HG03575 (cell line): Measurements from ENCODE around the gene ZNF485.
"Not testable (repeated sequence)": the region's sequence is repeated elsewhere in the genome, so short reads cannot be mapped to it uniquely, and the experiment has no call there.

Experiments used
- ATAC-seq: cut with Tn5 transposase; IDR thresholded peaks from one replicate; pipeline ENCODE4 v1.9.1; 2021; ENCODE audit not compliant: unreplicated experiment, insufficient number of reproducible peaks, low FRiP score; ENCODE audit errors: extremely low read depth

The ZNF485 gene

DNA sequence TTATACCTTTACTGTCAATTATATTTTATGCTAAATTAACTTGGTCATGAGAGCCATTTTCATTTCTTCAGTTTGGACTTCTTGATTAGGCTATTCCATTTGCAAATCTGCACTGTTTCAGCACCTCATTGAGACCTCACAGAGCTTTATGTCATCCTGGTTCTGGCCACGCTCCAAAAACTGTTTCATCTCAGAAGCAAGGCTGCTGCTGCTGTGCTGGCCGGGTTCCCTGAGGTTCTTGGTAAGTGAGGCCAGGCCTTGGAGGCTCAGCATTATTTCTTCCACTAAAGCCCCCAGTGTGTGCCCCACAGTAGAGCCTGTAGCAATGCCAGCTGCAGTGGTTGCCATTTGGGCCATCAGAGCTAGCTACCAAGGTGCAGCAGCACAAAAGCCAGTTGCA lies 7.8 kb upstream of the ZNF485 start:
- ATAC-seq: no peak

GRCh38 chr10:43599333-43599732 lies 6.9 kb upstream of the ZNF485 start:
- no peak for ATAC-seq

- ATAC-seq: not testable (repeated sequence)
Measured at GRCh38 chr10:43601576-43601975, 4.7 kb upstream of the ZNF485 start.

DNA sequence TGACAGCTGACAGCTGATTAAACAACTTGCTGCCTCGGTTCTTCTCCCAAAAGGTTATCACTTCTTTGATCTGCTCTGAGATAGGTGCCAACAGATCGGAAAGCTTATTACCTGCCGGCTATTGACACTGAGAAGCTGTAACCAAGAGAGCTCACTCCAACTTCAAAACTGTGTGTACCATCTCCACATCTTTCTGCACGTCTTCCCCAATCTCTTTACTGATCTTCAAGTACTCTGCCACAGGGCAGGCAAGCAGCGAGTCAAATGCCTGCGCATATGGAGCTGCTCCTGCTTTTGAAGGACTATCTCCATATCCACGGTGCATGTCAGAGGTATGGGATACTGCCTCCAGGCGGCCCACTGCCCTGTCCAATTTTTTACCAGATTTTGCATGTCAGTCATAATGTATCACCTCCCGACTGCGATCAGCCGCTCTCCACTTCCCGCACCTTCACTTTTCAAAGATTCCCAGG lies 352 bp upstream of the ZNF485 start:
- no peak for ATAC-seq

DNA sequence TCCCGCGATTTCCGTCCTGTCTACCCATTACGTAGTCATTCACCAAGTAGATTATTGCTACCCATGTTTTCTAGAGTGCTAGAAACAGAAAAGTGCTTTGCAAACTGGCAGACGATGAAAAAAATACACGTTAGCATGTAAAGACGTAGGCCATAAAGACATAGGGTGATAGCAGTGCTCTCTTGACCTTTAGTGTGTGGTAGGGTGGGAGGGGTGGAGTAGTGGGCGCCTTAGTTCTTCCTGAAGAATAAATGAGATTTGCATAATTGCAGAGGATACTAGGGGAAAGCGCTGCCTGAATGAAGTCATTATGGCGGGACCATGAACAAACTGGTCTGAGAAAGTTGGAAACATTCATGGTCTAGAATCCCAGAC lies 948 bp downstream of the ZNF485 start:
- ATAC-seq: no peak

DNA sequence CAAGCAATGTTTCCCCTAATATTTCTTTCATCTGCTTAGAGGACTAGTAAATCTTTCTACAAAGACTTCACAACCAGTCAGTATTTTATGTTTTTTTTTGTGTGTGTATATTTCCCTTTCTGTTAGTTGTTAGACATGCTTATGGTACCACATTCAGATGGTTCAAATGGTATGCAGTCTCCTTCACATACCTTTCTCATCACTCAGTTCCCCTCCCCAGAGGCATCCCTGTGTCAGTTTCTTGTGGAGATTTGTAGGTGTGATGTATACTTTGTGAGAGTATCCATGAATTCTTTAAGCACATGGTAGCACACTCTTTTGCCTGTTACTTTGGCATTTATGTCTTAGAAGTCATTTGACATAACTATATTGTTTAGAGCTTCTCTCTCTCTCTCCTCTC lies 4.4 kb downstream of the ZNF485 start:
- no peak for ATAC-seq

DNA sequence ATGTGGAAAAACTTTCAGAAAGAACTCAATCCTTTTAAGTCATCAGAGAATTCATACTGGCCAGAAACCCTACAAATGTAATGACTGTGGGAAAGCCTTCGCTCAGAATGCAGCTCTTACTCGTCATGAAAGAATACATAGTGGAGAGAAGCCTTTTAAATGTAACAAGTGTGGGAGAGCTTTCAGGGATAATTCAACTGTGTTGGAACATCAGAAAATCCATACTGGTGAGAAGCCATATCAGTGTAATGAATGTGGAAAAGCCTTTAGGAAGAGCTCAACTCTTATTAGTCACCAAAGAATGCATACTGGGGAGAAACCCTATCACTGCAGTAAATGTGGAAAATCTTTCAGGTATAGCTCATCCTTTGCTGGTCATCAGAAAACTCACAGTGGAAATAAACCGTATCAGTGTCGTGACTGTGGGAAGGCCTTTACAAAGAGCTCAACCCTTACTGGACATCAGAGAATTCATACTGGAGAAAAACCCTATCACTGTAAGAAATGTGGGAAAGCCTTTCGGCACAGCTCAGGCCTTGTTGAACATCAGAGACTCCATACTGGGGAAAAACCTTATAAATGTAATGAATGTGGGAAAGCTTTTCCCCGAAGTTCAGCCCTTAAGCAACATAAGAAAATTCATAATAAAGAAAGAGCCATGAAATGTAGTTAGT lies 10.6 kb downstream of the ZNF485 start:
- no peak for ATAC-seq

GRCh38 chr10:43619368-43619767 lies 13.1 kb downstream of the ZNF485 start:
- no peak for ATAC-seq

- no peak for ATAC-seq
Measured at GRCh38 chr10:43622038-43622437, 15.8 kb downstream of the ZNF485 start.

GRCh38 chr10:43623351-43623750 lies 17.1 kb downstream of the ZNF485 start:
- no peak for ATAC-seq

DNA sequence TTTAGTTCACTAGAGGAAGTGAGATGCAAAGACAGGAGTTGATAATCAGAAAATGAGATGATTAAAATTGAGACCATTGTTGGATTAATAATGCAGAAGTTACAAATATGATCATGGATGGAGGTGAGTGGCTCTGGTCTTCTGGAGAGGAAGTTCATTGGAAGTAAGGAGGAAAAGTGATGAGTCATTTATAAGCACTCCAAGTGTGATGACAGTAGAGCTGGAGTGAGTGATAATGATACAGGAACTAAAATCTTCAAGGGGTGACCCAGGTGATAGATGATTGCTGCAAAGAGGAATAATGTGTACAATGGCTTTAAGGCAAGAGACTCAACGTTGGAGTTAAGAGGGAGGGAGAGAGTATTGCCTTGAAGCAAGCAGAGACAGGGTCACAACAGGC lies 21.7 kb downstream of the ZNF485 start:
- no peak for ATAC-seq

- no peak for ATAC-seq
Measured at GRCh38 chr10:43628956-43629355, 22.7 kb downstream of the ZNF485 start.

DNA sequence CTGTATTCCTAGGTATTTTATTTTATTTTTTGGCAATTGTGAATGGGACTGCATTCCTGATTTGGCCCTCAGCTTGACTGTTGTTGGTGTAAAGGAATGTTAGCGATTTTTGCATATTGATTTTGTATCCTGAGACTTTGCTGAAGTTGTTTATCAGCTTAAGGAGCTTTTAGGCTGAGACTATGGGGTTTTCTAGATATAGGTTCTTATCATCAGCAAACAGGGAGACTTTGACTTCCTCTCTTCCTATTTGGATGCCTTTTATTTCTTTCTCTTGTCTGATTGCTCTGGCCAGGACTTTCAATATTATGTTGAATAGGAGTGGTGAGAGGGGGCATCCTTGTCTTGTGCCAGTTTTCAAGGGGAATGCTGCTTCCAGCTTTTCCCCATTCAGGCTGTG lies 29.6 kb downstream of the ZNF485 start:
- not testable (repeated sequence) for ATAC-seq

DNA sequence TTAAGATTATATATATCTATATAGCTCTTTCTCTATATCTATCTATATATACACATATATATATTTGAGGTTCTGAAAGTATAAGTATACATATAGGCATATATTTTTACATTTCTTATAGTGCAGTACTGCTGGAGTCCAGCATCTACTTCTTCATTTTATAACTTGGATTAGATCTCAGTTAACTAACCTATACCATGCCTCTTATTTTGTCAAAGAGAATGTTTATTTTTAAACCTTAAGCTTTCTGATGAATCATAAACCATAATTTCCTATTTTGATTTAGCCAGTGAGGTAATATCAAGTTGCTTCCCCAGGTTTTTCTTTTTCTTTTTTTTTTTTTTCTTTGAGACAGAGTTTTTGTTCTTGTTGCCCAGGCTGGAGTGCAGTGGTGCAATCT lies 34.4 kb downstream of the ZNF485 start:
- ATAC-seq: no peak

DNA sequence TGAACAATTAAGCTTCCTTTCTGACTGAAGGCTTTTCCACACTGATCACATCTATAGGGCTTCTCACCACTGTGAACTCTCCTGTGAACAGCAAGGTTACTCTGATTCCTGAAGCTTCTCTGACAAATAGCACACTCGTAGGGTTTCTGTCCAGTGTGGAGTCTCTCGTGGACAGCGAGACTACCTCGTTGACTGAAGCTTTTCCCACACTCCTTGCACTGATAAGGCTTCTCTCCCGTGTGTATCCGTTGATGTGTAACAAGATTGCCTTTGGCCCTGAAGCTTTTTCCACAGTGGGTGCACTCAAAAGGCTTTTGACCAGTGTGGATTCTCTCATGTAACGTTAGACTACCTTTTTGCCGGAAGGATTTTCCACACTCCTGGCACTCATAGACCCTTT lies 38.0 kb downstream of the ZNF485 start:
- ATAC-seq: no peak

DNA sequence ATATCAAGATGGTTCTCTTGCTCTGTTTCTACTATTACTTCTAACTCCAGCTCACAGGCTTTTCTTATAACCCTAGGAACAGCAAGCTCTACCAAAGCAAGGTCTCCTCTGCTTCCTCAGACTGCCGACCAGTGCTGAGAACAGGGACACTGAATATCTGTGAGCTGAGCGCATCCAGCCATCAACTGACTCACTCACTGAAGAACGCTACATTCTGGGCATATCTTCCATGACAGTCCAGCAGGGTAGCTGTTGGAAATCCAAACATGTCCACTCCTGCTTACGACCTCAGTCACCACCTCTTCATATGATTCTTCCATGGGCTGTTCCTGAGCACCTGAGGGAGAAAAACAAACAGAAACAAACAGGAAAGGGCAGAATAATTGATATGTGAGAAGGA lies 39.6 kb downstream of the ZNF485 start:
- ATAC-seq: no peak

GRCh38 chr10:43647576-43647975 lies 41.3 kb downstream of the ZNF485 start:
- no peak for ATAC-seq

GRCh38 chr10:43648095-43648397 lies 41.8 kb downstream of the ZNF485 start:
- no peak for ATAC-seq

DNA sequence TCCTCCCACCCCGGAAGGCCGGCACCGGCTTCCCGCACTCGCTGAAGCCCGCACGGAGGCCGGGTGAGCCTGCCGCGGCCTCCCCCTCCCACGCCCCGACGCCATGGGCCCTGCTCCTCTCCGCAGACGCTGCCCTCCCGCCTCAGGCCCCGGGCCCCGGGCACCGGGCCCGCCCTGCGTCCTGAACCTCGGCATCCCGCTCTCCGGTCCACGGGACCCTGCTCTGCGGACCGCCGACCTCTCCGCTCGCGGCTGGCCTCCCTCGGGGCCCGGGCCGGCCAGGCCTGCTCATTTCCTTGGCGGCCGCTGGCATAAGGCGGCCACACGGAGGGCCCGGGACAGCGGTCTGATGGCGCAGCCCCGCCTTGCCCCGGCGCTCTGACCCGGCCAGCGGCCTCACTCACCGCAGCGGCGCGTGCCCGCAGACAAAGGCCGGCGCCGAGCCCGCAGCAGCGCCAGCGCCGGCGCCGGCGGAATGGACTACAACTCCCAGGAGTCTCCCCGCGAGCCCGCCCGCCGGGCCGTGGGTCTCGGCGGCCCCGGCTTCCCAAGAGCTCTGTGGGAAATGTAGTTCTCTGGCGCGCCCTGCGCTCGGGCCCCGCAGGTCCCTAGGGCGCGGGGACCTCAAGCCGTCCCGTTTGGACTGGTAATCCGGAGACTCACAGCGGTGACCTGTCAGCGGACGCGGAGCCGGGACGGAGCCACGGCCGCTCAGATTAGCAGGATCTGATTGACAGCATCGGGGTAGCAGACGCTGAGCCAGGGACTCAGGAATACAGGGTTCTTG lies 42.4 kb downstream of the ZNF485 start, which contains the start of gene ZNF32:
Gene ZNF32 (minus strand): TSS at position 484 of the 787 bp plus-strand sequence. CDS start 2,748 bp downstream, outside the sequence.
- peak; percentile 98 for ATAC-seq

DNA sequence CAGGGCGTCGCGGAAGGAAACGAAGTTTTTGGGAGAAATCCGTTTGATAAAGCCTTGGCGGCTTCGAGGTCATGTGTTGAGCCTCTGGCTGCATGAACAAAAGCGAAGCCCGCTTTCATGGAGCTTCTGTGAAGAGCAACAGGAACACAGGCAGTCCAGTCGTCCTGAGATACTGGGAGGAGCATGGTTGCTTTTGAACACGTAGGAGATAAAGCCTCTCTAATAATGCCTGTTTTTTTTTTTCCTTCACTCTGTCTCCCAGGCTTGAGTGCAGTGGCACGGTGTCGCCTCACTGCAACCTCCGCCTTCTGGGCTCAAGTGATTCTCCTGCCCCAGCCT lies 42.9 kb downstream of the ZNF485 start:
- ATAC-seq: no peak

DNA sequence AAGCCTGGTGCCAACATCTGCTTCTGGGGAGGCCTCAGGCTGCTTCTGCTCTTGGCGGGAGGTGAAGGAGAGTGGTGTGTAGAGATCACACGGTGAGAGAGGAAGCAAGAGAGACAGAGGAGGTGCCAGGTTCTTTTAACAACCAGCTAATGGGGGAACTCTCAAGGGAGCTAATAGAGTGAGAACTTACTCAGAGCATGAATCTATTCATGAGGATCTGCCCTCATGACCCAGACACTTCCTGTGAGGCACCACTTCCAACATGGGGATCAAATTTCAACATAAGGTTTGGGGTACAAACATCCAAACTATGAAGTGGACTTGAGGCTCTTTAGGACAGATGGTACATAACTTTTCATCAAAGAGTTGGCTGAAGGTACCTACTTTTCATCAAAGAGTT lies 47.5 kb downstream of the ZNF485 start:
- ATAC-seq: no peak
